Measurements from ENCODE around the gene MRPS9.

Gene MRPS9

GRCh38 chr2:105139556-105140239 is 101.8 kb downstream of the MRPS9 start:
- H3K36me3 ChIP-seq (ENCODE audit: control insufficient read depth, low read length), result no peaks in the 10 kb centered on the region
- H3F3A ChIP-seq (ENCODE audit: control insufficient read depth, insufficient read depth), result no peaks in the 10 kb centered on the region
- H3K4me1 ChIP-seq (ENCODE audit: control insufficient read depth, low read length), result no peaks in the 10 kb centered on the region
- H3K9me3 ChIP-seq (ENCODE audit: control insufficient read depth, insufficient read depth, low read length), result no peaks in the 10 kb centered on the region
- TF ChIP-seq CTCF (IDR thresholded peaks at IDR 0.05; ENCODE audit: low read depth, low read length, poor library complexity, severe bottlenecking) (no peak), EZH2phosphoT487 (IDR thresholded peaks at IDR 0.05; ENCODE audit: borderline replicate concordance, low read length) (no peak)
- no peak overlapping the region for H3K27ac ChIP-seq (ENCODE audit: low read depth, low read length)
- H3K4me3 ChIP-seq (ENCODE audit: low read length), result no peak overlapping the region
- H3K79me2 ChIP-seq (ENCODE audit: control insufficient read depth, low read length), result no peaks in the 10 kb centered on the region
- no peak overlapping the region for H3K4me2 ChIP-seq (ENCODE audit: low read length)
- H3K27me3 ChIP-seq (ENCODE audit: control insufficient read depth, low read length), result peaks cover 8% of the 10 kb centered on the region
- H4K20me1 ChIP-seq (ENCODE audit: control insufficient read depth, insufficient read depth, low read depth, low read length), result no peaks in the 10 kb centered on the region
- no peaks in the 10 kb centered on the region for H3K9me2 ChIP-seq (replicated peaks; ENCODE audit: control insufficient read depth, low read length)

- H3F3A ChIP-seq (ENCODE audit: control insufficient read depth, insufficient read depth), result no peaks in the 10 kb centered on the region
- H3K9me2 ChIP-seq (replicated peaks; ENCODE audit: control insufficient read depth, low read length), result no peaks in the 10 kb centered on the region
- H3K36me3 ChIP-seq (ENCODE audit: control insufficient read depth, low read length), result no peaks in the 10 kb centered on the region
- no peak for TF ChIP-seq EZH2phosphoT487 (IDR thresholded peaks at IDR 0.05; ENCODE audit: borderline replicate concordance, low read length)
- TF ChIP-seq CTCF (IDR thresholded peaks at IDR 0.05; ENCODE audit: low read depth, low read length, poor library complexity, severe bottlenecking), result no peak
- no peak overlapping the region for H3K4me3 ChIP-seq (ENCODE audit: low read length)
- H3K4me2 ChIP-seq (ENCODE audit: low read length), result no peak overlapping the region
- H3K9me3 ChIP-seq (ENCODE audit: control insufficient read depth, insufficient read depth, low read length), result no peaks in the 10 kb centered on the region
- no peaks in the 10 kb centered on the region for H3K4me1 ChIP-seq (ENCODE audit: control insufficient read depth, low read length)
- H3K27me3 ChIP-seq (ENCODE audit: control insufficient read depth, low read length), result peaks cover 9% of the 10 kb centered on the region
- no peak overlapping the region for H3K27ac ChIP-seq (ENCODE audit: low read depth, low read length)
- no peaks in the 10 kb centered on the region for H3K79me2 ChIP-seq (ENCODE audit: control insufficient read depth, low read length)
- H4K20me1 ChIP-seq (ENCODE audit: control insufficient read depth, insufficient read depth, low read depth, low read length), result no peaks in the 10 kb centered on the region
These were observed 102.3 kb downstream of the MRPS9 start for GRCh38 chr2:105140240-105140568.

- no peak overlapping the region for H3K27ac ChIP-seq (ENCODE audit: low read depth, low read length)
These were observed 103.3 kb downstream of the MRPS9 start for GRCh38 chr2:105141099-105141614.

More at GRCh38 chr2:105141099-105141614, 103.3 kb downstream of the MRPS9 start:
- Histone ChIP-seq H3K4me3 (ENCODE audit: low read length) (no peak overlapping the region), H3K79me2 (ENCODE audit: control insufficient read depth, low read length) (no peaks in the 10 kb centered on the region), H3F3A (ENCODE audit: control insufficient read depth, insufficient read depth) (no peaks in the 10 kb centered on the region), H3K4me1 (ENCODE audit: control insufficient read depth, low read length) (no peaks in the 10 kb centered on the region), H4K20me1 (ENCODE audit: control insufficient read depth, insufficient read depth, low read depth, low read length) (no peaks in the 10 kb centered on the region), H3K27me3 (ENCODE audit: control insufficient read depth, low read length) (peaks cover 9% of the 10 kb centered on the region), H3K9me2 (replicated peaks; ENCODE audit: control insufficient read depth, low read length) (no peaks in the 10 kb centered on the region), H3K4me2 (ENCODE audit: low read length) (no peak overlapping the region), H3K9me3 (ENCODE audit: control insufficient read depth, insufficient read depth, low read length) (no peaks in the 10 kb centered on the region), H3K36me3 (ENCODE audit: control insufficient read depth, low read length) (no peaks in the 10 kb centered on the region)
- TF ChIP-seq CTCF (IDR thresholded peaks at IDR 0.05; ENCODE audit: low read depth, low read length, poor library complexity, severe bottlenecking) (no peak), EZH2phosphoT487 (IDR thresholded peaks at IDR 0.05; ENCODE audit: borderline replicate concordance, low read length) (no peak)
